Gastrocnemius medialis (tissue), 4 donors: Measurements from ENCODE around the gene DTWD2.

Experiments used
- CTCF ChIP-seq, 5 experiments: fragments of 450-650 bp in 3 of 5; fragments of 200-600 bp in 2 of 5; sonication (generic) in 2 of 5; IDR thresholded peaks in 4 of 5; conservative IDR thresholded peaks in 1 of 5; 1 replicate in 4 of 5; 2 replicates in 1 of 5; pipeline ENCODE4 v1.5.1; 2016 to 2019; ENCODE audit warnings: antibody characterized with exemption in 5 of 5, mild to moderate bottlenecking in 3 of 5, moderate library complexity in 3 of 5
- POLR2A ChIP-seq, 2 donors: fragments of 450-650 bp; IDR thresholded peaks; one replicate each; pipeline ENCODE4 v1.6.1; 2017; ENCODE audit warnings: antibody characterized with exemption in 2 of 2, mild to moderate bottlenecking in 2 of 2, moderate library complexity in 2 of 2

- TF ChIP-seq CTCF (IDR thresholded peaks at IDR 0.05 in 4 of 5, conservative IDR thresholded peaks at IDR 0.05 in 1 of 5) (no peak), POLR2A (IDR thresholded peaks at IDR 0.05) (no peak)
These were observed 6.2 kb upstream of the DTWD2 start for GRCh38 chr5:118994595-118994994.
